K562 (cell line): ENCODE results near the gene SLCO3A1. TPM values are rescaled to one million over a fixed set of nuclear protein-coding genes. Genes with fewer than 3 reads are reported as not detected.

Experiments used
- ATAC-seq: fragments of 200-7000 bp; cut with Tn5 transposase; 3 replicates; pipeline ENCODE4 v1.9.1; 2020; ENCODE audit warnings: moderate library complexity
- BruUV-seq: library from RNA; stranded (reverse); fragments of 400-500 nt; replicated peaks from 2 replicates; lab custom pipeline; 2021; lab: Mats Ljungman, UMichigan
- CTCF ChIA-PET: fragments of 300-600 bp; formaldehyde crosslinking; extraction: SDS; loops from one replicate; lab custom pipeline; 2021; ENCODE audit warnings: low intra/inter-chr PET ratio; lab: Yijun Ruan, JAX
- POLR2A ChIA-PET: fragments of 300-600, 350-650 bp; sonication (Branson Sonifier 250); formaldehyde crosslinking; extraction: SDS; loops from one replicate; lab custom pipeline; 2021; ENCODE audit warnings: antibody characterized with exemption, inconsistent platforms; lab: Yijun Ruan, JAX
- DNase-seq, 4 experiments: peaks; one replicate each; pipeline versions ENCODE4 v3.0.0 to v3.0.0-alpha.2; 2011 to 2018; ENCODE audit warnings: low spot score in 3 of 4, mixed read lengths in 3 of 4; ENCODE audit errors: extremely low read depth in 1 of 4
- FAIRE-seq: peaks from 2 replicates; lab custom pipeline; 2011; peaks lifted over from hg19 to GRCh38; lab: Jason Lieb, UNC
- H2AFZ ChIP-seq: 2 replicates; pipeline ENCODE4 v1.6.0; 2011; ENCODE audit warnings: low read depth, low read length, control low read depth, inconsistent platforms
- H3K27ac ChIP-seq: fragments of 200-600 bp; 3 replicates; pipeline ENCODE4 v1.8.0; 2011; ENCODE audit warnings: low read depth, mild to moderate bottlenecking, control low read depth, inconsistent platforms, low read length, moderate library complexity, mixed read lengths; ENCODE audit errors: extremely low read depth
- H3K27me3 ChIP-seq, 2 experiments: fragments of 300-600 bp in 1 of 2; 2 replicates in 1 of 2; 3 replicates in 1 of 2; pipeline versions ENCODE4 v1.6.0 to v1.8.0; 2011; ENCODE audit warnings: inconsistent platforms in 2 of 2, low read length in 2 of 2, mild to moderate bottlenecking in 1 of 2, mixed read lengths in 1 of 2, moderate library complexity in 1 of 2; ENCODE audit not compliant: control insufficient read depth in 2 of 2, insufficient read depth in 2 of 2
- H3K36me3 ChIP-seq: fragments of 300-600 bp; 3 replicates; pipeline ENCODE4 v1.8.0; 2011; ENCODE audit warnings: mild to moderate bottlenecking, low read length, inconsistent platforms; ENCODE audit not compliant: control insufficient read depth, insufficient read depth
- H3K4me1 ChIP-seq, 2 experiments: fragments of 200-600 bp in 1 of 2; replicated peaks in 1 of 2; 2 replicates in 1 of 2; 3 replicates in 1 of 2; pipeline versions ENCODE4 v1.5.1 to v1.8.0; 2011; ENCODE audit warnings: inconsistent platforms in 2 of 2, low read length in 2 of 2, mild to moderate bottlenecking in 1 of 2, mixed read lengths in 1 of 2, moderate library complexity in 1 of 2; ENCODE audit not compliant: control insufficient read depth in 2 of 2, insufficient read depth in 2 of 2
- H3K4me2 ChIP-seq: 2 replicates; pipeline ENCODE4 v1.6.1; 2011; ENCODE audit warnings: low read length, control low read depth, inconsistent platforms, mixed read lengths; ENCODE audit not compliant: insufficient read depth
- H3K4me3 ChIP-seq: fragments of 200-600 bp; sonication (generic), shearing (Covaris generic); 2 replicates; pipeline ENCODE4 v1.5.1; 2016; ENCODE audit warnings: control low read depth, inconsistent platforms
- H3K79me2 ChIP-seq: fragments of 200-600 bp; 3 replicates; pipeline ENCODE4 v1.8.0; 2011; ENCODE audit warnings: low read length, inconsistent platforms; ENCODE audit not compliant: control insufficient read depth, insufficient read depth
- H3K9ac ChIP-seq, 2 experiments: 2 replicates each; pipeline versions ENCODE4 v1.6.0 to v1.6.1; 2011; ENCODE audit warnings: low read depth in 2 of 2, low read length in 2 of 2, control low read depth in 1 of 2, inconsistent platforms in 1 of 2, mild to moderate bottlenecking in 1 of 2, mixed read lengths in 1 of 2; ENCODE audit not compliant: insufficient read depth in 1 of 2
- H3K9me1 ChIP-seq: one replicate; pipeline ENCODE4 v1.6.0; 2011; ENCODE audit warnings: inconsistent platforms, mild to moderate bottlenecking, low read length, moderate library complexity; ENCODE audit not compliant: control insufficient read depth, insufficient read depth
- H3K9me3 ChIP-seq: replicated peaks from 2 replicates; pipeline ENCODE4 v1.5.1; 2011; ENCODE audit warnings: low read depth, low read length, inconsistent platforms; ENCODE audit not compliant: control insufficient read depth, insufficient read depth
- H4K20me1 ChIP-seq: replicated peaks from 2 replicates; pipeline ENCODE4 v1.6.1; 2011; ENCODE audit warnings: low read length, inconsistent platforms, mixed read lengths; ENCODE audit not compliant: control insufficient read depth, insufficient read depth
- SIN3A ChIP-seq, 2 experiments: fragments of 150-350 bp in 1 of 2; IDR thresholded peaks; 2 replicates each; pipeline ENCODE4 v1.6.1; 2011 to 2016; ENCODE audit warnings: borderline replicate concordance in 2 of 2, low read depth in 2 of 2, low read length in 2 of 2, mild to moderate bottlenecking in 2 of 2, moderate library complexity in 2 of 2; ENCODE audit not compliant: control insufficient read depth in 1 of 2
- ZNF232 ChIP-seq: sonication (generic); formaldehyde crosslinking; IDR thresholded peaks from 2 replicates; pipeline ENCODE4 v1.8.0; 2022; ENCODE audit warnings: mild to moderate bottlenecking, missing genetic modification reagents
- WGBS: fragments of 100-300 bp; shearing (Covaris generic); methylation state at CpG from one replicate; pipeline ENCODE4 v1.1.6; 2016; ENCODE audit warnings: low coverage, mixed read lengths; ENCODE audit not compliant: insufficient coverage; ENCODE audit errors: missing lambda C conversion rate; 5-methylcytosine and 5-hydroxymethylcytosine counted together
- in situ Hi-C: fragments of 300-500 bp; cut with MboI; formaldehyde crosslinking; loops from 4 replicates; pipeline ENCODE4 v1.15.0; 2018; ENCODE audit warnings: inconsistent platforms, mixed read lengths
- intact Hi-C: fragments of 100-400 bp; cut with micrococcal nuclease; formaldehyde crosslinking; loops from 2 replicates; pipeline ENCODE4 v1.14.2; 2022
- polyA plus RNA-seq, 8 experiments: library from polyadenylated mRNA; depleted of rRNA in 4 of 8; stranded (reverse) in 5 of 8; unstranded in 3 of 8; fragments of >200 nt; fragmentation: Nextera tagmentation in 2 of 8; fragmentation: Illumina TruSeq in 1 of 8; extraction: Ambion mirVana in 2 of 8; extraction: Trizol in 1 of 8; gene quantifications; 2 replicates each; pipeline versions ENCODE4 v1.2.1 to v1.2.3, GENCODE V29; 2011 to 2014; ENCODE audit warnings: inconsistent platforms in 1 of 8, missing spikeins in 1 of 8
- total RNA-seq, 7 experiments: library from RNA; depleted of rRNA in 6 of 7; stranded (reverse); fragments of >200 nt in 6 of 7; fragmentation: Illumina TruSeq in 2 of 7; extraction: Trizol in 2 of 7; gene quantifications; 2 replicates each; pipeline versions ENCODE4 v1.2.1 to v1.2.3, GENCODE V29; 2011 to 2021; ENCODE audit warnings: low replicate concordance in 1 of 7
- TF ChIP-seq, protein P1 (sequence below): fragments of 450-650 bp; formaldehyde crosslinking; IDR thresholded peaks from 2 replicates; pipeline ENCODE4 v1.4.0; 2020; ENCODE audit warnings: mild to moderate bottlenecking, mixed read lengths
- TF ChIP-seq, protein P2 (sequence below): sonication (generic); formaldehyde crosslinking; IDR thresholded peaks from 2 replicates; pipeline ENCODE4 v1.5.0; 2020; ENCODE audit warnings: missing genetic modification reagents
- TF ChIP-seq, protein P3 (sequence below): fragments of 250-450 bp; sonication (Bioruptor Pico); IDR thresholded peaks from 2 replicates; pipeline ENCODE4 v1.4.0; 2020
- TF ChIP-seq, protein P4 (sequence below): fragments of 250-450 bp; sonication (Bioruptor Pico); IDR thresholded peaks from 2 replicates; pipeline ENCODE4 v1.6.1; 2021; ENCODE audit warnings: mild to moderate bottlenecking

Gene SLCO3A1
- total and polyA plus RNA-seq, 9 of the 15 experiments (the other 6 are each of a cell fraction or from before 2014, with no cell fraction given) = 0.01 to 0.84 (median 0.06) TPM; not detected in 3

DNA sequence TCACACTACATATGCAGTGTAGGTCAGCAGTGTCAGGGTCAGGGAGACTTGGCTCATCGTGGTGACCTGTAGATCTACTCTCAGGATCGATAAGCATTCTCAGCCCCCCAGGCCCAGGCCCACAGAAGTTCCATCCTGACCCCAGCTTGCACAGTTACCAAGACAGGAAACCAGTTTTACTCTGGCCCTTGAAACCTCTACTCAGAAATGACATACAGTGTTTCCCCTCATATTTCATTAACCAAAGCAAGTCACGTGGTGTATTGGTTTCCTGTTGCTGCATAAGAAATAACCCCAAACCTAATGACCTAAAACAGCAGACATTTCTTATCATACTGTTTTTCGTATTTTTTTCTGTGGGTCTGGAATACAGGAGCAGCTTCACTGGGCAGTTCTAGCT is 242.2 kb downstream of the SLCO3A1 start:
- BruUV-seq = no TSS peak
- POLR2A ChIA-PET = interaction anchor here (0.5 kb wide), 1 partner anchor 20 kb away, joined by 3 read pairs; no protein-coding TSS in a partner anchor
- 0% methylated on average over 4 of the region's 4 CpGs for WGBS

More for the DNA sequence above, 242.2 kb downstream of the SLCO3A1 start:
- no peaks in the 10 kb centered on the region for H3K79me2 ChIP-seq
- no peaks in the 10 kb centered on the region for H3K9me3 ChIP-seq
- intact Hi-C loops = loop anchor here (2.0 to 10.0 kb wide), 4 partner anchors 132 to 619 kb away; no protein-coding TSS in a partner anchor
- no peak overlapping the region for H3K27ac ChIP-seq
- DNase-seq = no peak
- H4K20me1 ChIP-seq = no peaks in the 10 kb centered on the region; the same call in 1 of the 2 replicates
- H3K9me1 ChIP-seq = no peaks in the 10 kb centered on the region
- H3K27me3 ChIP-seq = peaks cover 0 to 5% of the 10 kb centered on the region in 2 experiments; a peak in 2 of 5 replicates
- no peak overlapping the region for H3K9ac ChIP-seq
- TF ChIP-seq, protein P1, sequence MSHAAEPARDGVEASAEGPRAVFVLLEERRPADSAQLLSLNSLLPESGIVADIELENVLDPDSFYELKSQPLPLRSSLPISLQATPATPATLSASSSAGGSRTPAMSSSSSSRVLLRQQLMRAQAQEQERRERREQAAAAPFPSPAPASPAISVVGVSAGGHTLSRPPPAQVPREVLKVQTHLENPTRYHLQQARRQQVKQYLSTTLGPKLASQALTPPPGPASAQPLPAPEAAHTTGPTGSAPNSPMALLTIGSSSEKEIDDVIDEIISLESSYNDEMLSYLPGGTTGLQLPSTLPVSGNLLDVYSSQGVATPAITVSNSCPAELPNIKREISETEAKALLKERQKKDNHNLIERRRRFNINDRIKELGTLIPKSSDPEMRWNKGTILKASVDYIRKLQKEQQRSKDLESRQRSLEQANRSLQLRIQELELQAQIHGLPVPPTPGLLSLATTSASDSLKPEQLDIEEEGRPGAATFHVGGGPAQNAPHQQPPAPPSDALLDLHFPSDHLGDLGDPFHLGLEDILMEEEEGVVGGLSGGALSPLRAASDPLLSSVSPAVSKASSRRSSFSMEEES (CRISPR knock-in tag) = peak; percentile 73
- TF ChIP-seq, protein P2, sequence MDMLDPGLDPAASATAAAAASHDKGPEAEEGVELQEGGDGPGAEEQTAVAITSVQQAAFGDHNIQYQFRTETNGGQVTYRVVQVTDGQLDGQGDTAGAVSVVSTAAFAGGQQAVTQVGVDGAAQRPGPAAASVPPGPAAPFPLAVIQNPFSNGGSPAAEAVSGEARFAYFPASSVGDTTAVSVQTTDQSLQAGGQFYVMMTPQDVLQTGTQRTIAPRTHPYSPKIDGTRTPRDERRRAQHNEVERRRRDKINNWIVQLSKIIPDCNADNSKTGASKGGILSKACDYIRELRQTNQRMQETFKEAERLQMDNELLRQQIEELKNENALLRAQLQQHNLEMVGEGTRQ (CRISPR knock-in tag) = 0 out of 2 replicates have a peak, but pooled peaks have one; percentile 4
- TF ChIP-seq ZNF232 (CRISPR knock-in tag) (no peak), SIN3A (IDR thresholded peaks at IDR 0.05; ENCODE audit: borderline replicate concordance in 2 of 2, control insufficient read depth in 1 of 2, low read depth in 2 of 2, low read length in 2 of 2) (no peak)
- TF ChIP-seq, protein P3, sequence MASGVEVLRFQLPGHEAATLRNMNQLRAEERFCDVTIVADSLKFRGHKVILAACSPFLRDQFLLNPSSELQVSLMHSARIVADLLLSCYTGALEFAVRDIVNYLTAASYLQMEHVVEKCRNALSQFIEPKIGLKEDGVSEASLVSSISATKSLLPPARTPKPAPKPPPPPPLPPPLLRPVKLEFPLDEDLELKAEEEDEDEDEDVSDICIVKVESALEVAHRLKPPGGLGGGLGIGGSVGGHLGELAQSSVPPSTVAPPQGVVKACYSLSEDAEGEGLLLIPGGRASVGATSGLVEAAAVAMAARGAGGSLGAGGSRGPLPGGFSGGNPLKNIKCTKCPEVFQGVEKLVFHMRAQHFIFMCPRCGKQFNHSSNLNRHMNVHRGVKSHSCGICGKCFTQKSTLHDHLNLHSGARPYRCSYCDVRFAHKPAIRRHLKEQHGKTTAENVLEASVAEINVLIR (CRISPR knock-in tag) = no peak
- TF ChIP-seq, protein P4, sequence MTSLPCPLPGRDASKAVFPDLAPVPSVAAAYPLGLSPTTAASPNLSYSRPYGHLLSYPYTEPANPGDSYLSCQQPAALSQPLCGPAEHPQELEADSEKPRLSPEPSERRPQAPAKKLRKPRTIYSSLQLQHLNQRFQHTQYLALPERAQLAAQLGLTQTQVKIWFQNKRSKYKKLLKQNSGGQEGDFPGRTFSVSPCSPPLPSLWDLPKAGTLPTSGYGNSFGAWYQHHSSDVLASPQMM = no peak
- ATAC-seq = no peak
- H3K36me3 ChIP-seq = no peaks in the 10 kb centered on the region
- H3K4me1 ChIP-seq = no peaks in the 10 kb centered on the region
- no peak overlapping the region for H3K4me2 ChIP-seq
- no peak overlapping the region for H3K4me3 ChIP-seq
- no peak overlapping the region for H2AFZ ChIP-seq
- no peak for FAIRE-seq
- in situ Hi-C loops = loop anchor here (10.0 kb wide), 1 partner anchor 289 kb away; no protein-coding TSS in a partner anchor
- CTCF ChIA-PET = no interaction called here
